ENCODE data around the gene FABP3.

FABP3 gene
- total RNA-seq, result 0 reads per million in 3 experiments

GRCh38 chr1:31373056-31373896 is at the start of gene FABP3:
Gene FABP3 (minus strand): TSS chr1:31373076. CDS start chr1:31373014, 62 bp downstream.
- DNase-seq, result no peak

GRCh38 chr1:31421371-31422040 is 48.6 kb upstream of the FABP3 start:
- DNase-seq, result no peak

- DNase-seq, result no peak
Observed at GRCh38 chr1:31420716-31421115, 47.8 kb upstream of the FABP3 start.

GRCh38 chr1:31418626-31419323 is 45.9 kb upstream of the FABP3 start:
- DNase-seq, result no peak

- DNase-seq, result no peak
Observed at GRCh38 chr1:31417148-31417547, 44.3 kb upstream of the FABP3 start.

- no peak for DNase-seq
Observed at GRCh38 chr1:31416101-31416736, 43.3 kb upstream of the FABP3 start.

- no peak for DNase-seq
Observed at GRCh38 chr1:31415658-31416057, 42.8 kb upstream of the FABP3 start.

GRCh38 chr1:31414980-31415370 is 42.1 kb upstream of the FABP3 start:
- no peak for DNase-seq

- DNase-seq, result no peak
Observed at GRCh38 chr1:31413405-31414001, 40.6 kb upstream of the FABP3 start.

- peak; percentile 3 for DNase-seq
Observed at GRCh38 chr1:31412732-31413404, 40.0 kb upstream of the FABP3 start, which contains the start of gene SERINC2. Gene SERINC2 (plus strand): TSS chr1:31413213. CDS start chr1:31413266, 53 bp downstream.

- DNase-seq, result no peak
Observed at GRCh38 chr1:31412205-31412604, 39.3 kb upstream of the FABP3 start.

GRCh38 chr1:31410871-31411270 is 38.0 kb upstream of the FABP3 start:
- DNase-seq, result no peak

- DNase-seq, result no peak
Observed at GRCh38 chr1:31409946-31410858, 37.3 kb upstream of the FABP3 start.

GRCh38 chr1:31408788-31409318 is 36.0 kb upstream of the FABP3 start:
- no peak for DNase-seq

GRCh38 chr1:31407029-31407626 is 34.3 kb upstream of the FABP3 start:
- DNase-seq, result no peak

- DNase-seq, result no peak
Observed at GRCh38 chr1:31405578-31406245, 32.8 kb upstream of the FABP3 start.

- no peak for DNase-seq
Observed at GRCh38 chr1:31401241-31401640, 28.4 kb upstream of the FABP3 start.

- DNase-seq, result no peak
Observed at GRCh38 chr1:31400393-31400792, 27.5 kb upstream of the FABP3 start.

- DNase-seq, result no peak
Observed at GRCh38 chr1:31399976-31400375, 27.1 kb upstream of the FABP3 start.

Measured in central memory CD4-positive, alpha-beta T cell (primary cell).